Activated CD8-positive, alpha-beta memory T cell treated with anti-CD3 and anti-CD28 coated beads, Interleukin-2, amount 50 U/mL, for 24 hours (primary cell): ENCODE data around the gene SORCS1.

Source experiments
- DNase-seq: peaks from one replicate; pipeline ENCODE4 v3.0.0-alpha.2; 2020; ENCODE audit errors: extremely low read depth

SORCS1 gene

DNA sequence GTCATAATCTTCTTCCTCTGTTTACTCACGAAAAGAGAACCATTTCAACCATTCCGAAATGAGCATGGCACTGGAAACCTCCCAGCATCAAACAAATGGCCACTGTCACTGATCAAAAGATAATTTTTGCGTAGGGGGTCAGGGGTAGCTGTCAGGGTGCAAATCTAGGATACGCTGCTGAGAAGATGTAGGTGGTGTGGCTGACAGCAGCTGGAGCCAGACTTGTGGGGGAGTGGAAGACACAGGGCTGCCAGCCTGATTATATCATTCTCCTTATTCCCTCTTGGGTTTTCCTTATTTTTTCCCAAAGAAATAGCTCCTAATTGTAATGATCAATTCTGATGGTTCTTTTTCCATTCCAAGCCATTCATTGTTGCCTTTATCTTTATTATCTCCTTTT lies 266.1 kb downstream of the SORCS1 start:
- no peak for DNase-seq

DNA sequence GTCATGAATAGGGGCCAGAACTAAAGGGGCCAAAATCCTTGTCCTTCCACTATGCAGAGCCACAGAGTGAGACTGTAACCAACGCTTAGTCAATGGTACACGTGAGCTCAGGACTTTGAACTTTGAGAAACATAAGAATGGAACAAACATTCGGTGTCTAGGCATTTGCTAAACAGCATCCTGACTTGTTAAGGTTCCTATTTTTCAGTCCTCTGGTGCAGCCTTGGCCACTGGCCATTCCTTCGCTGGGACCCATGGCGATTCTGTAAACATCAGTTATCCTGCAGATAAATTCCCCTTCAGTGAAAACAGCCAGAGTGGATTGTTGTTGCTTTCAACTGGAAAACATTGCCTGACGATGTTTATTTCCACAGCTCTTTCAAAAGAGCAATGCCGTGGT lies 266.8 kb downstream of the SORCS1 start:
- no peak for DNase-seq

DNA sequence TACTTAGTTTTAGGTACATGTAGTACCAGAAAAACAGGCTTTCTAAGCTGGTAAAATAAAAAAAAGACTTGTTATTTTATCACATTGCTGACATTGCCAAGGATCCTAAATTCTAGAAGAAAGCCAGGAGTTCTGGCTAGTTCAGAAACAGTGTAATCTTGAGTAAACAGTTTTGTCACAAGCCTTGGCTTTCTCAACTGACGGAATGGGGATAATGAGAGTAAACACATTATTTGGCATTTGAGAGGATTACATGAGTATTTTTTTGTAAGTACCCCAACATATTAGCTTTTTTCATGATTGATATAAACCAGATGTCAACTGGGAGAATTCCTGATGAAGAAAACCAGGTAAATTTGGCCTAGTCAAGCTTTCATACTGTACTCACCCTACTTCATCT lies 269.8 kb downstream of the SORCS1 start:
- DNase-seq: no peak

DNA sequence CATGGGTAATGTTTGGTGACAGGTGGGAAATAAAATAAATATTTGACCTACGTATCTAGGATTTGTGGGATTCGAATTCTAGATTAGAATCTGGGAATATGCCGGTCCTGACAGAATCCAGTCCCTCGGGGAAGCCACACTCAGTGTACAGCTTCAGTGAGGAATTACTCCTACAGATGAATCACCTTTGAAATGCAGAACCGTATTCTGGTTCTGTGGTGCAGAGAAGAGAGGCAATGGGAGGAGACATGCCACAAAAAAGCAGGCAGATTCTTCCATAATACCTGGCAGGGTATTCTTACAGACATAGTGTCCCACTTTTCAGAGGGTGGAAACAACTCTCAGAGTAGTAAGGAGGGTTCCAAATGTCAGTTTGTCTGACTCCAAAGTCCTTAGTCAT lies 286.9 kb downstream of the SORCS1 start:
- no peak for DNase-seq

DNA sequence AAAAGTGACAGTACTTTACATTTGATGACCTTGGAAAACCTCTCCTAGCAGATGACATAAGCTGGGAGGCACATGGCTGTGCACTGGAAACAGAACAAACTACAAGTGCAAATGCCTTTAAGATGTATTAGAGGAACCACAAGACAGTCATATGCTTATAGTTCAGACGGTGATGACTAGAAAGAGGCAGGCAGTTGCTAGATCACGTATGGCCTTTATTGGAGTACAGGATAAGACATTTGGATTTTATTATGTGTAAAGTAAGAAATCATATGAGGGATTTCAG lies 290.0 kb downstream of the SORCS1 start:
- DNase-seq: no peak

DNA sequence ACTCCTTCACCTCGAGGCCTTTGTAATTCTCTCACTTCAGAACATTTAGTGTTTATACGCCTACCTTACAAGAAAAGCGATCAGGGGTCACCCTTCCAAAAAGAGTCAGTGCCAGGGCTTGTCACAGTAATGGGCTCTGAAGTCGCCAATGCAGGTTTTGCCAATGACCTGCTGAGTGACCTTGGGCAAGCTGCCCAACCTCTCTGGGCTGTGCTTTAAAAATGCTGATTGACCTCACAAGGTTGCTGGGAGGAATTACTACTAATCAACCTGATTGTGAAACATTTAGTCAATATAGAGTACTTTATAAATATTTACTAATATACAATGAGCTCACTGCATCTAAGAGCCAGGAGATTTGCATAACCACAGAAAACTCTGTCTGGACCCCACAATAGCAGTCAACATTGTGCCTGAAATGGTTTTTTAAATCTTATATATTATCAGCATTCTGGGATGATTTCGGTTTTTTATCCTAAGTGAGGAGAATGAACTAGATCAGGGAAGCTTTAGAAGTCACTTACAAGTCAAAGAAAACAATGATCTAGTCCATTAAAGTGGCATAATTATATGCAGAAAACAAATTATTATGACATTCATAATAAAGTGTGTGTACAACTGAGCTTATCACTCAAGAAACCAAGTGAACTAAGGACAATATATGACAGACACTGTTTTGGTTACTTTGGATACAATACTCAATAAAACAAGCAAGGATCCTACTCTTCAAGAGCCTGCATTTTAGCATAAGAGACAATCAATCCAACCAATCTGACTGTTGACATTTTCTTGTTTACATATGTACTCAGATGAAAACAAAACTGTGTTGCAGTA lies 290.5 kb downstream of the SORCS1 start:
- no peak for DNase-seq

DNA sequence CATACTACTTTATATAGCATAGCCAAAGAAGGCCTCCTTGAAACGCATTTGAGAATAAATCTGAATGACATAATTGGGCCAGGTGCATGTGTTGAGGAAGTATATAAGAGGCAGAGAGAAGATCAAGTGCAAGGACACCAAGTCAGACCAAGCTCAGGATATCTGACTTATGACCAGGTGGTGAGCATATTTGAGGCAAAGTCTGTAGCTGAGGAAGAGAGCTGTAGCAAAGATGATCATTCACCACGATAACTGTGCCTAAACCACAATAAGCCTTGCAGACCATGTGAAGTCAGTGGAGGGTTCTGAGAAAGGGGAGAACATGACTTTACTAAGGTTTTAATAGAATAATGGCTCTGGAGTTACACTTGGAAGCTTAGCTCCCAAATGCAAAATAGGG lies 292.3 kb downstream of the SORCS1 start:
- no peak for DNase-seq

DNA sequence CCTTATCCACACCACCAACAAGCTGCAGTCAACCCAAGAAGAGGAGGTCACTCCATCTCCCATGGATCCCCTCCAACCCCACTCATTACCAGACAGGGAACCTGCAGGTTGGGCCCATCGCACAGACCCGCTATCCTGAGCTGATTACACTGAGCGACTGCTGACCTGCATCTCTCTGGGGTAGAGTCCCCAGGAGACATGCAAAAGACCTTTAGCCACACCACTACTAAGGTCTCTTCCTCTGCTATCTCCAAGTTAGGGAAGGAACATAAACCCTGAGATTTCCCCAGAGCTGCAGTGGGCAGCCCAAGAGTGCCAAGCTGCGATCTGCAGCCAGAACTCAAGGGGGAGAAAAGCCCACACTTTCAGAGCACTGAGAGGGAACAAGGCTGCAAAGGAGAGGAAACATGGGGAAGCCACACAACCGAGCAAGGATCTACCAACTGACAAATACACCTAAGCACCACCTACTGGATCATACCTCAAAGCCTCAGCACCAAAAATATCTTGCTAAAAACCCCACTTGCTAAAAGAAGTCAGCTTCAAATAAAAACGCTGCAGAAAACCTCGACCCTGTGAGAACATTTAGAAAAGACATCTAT lies 298.2 kb downstream of the SORCS1 start:
- no peak for DNase-seq

DNA sequence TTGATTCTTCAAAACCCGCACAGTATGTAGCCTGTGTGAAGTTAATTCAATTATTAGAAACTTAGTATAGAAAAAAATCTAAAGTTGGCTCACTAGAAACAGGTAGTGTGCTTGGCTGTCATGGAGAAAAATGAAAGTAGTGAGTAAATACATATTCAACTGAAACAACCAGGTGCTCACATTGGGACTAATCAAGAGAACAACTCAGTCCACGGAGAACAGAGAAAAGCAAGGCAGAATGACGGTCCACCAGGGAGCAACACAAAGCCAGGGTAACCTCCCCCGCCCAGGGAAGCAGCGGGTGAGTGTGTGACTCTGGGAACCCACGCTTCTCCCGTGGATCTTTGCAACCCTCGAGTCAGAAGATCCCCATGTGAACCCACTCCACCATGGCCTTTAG lies 300.5 kb downstream of the SORCS1 start:
- no peak for DNase-seq

DNA sequence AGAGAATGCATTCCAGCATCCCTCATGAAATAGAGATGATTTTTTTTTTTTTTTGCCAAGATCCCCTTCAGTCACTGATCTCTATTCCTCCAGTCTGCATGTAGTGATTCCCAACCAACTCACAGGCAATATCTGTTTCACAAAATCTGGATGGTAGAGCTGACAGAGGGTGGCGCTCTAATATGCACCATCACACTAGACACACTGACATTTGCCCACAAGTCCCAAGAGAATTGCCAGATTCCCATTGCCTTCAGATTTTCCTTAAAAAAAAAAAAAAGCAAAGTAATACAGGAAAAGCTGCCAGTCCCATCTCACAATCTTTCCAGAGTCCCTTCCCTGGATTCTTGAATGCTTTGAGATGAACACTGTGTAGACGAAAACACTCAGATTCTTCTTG lies 301.0 kb downstream of the SORCS1 start:
- no peak for DNase-seq

DNA sequence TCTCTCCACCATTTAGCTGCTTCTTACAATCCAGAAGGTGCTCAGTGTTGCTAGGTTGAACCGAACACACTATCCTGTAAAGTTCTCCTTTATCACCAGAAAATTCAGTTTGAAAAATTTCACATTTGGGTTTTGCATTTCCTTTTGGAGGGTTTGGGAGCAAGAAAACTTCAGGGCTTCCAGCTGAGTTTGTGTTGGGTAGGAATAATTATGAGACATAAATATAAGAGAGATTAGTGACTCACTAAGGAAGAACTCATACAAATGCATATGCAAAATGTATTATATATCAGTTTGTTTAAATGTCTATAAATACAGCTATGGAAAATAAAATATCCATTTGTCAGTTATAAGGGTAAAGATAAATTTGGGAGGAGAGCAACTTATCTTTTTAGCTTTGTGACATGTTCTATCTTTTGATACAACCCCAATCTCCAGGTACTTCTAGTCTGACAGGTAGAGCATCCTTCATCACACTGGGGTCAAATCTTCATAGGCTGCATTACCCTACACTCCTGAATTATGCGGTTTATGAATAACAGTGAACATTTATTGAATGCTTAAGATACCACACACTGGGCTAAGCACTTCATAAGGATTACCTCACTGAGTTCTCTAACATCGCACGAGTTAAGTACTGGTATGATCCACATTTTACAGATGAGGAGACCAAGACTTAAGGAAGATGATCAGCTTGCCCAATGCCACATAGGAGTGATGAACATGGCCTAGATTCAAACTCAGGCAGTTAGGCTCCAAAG lies 304.4 kb downstream of the SORCS1 start:
- no peak for DNase-seq

DNA sequence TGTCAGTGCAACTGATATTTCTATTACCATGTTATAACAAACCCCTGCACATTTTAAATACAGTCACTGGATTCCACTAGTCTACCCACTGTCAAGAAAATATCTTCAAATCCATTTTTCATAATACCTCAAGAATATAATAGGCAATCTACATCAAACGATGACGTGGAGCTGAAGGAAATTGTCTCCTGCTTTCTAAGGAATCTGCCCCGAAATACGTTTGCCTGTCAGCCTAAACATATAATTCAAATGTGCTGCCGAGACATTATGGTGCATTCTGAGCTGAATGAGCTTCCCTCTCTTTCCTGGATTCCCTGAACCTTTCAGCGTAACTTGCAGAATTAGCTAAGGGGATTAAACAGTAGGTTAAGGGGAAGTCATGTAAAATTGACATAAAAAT lies 306.8 kb downstream of the SORCS1 start:
- DNase-seq: no peak

DNA sequence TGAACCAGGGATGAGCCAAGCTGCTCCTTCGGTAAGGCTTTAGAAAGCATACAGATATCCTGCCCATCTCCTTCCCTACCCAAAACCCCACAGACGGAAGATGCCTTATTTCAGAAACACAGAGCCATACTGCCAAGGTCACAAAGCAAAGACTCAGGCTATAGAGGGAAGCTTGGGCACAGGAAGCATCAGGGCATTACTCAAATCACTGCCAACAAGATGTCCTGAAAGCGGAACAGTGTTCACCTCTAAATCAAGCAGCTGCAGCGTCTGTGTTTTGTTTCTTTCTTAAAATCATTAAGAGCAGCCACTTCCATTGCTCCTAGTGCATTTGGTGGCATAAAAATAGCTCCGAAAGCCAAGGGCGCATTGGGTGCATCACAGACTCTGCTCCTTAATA lies 307.3 kb downstream of the SORCS1 start:
- no peak for DNase-seq

DNA sequence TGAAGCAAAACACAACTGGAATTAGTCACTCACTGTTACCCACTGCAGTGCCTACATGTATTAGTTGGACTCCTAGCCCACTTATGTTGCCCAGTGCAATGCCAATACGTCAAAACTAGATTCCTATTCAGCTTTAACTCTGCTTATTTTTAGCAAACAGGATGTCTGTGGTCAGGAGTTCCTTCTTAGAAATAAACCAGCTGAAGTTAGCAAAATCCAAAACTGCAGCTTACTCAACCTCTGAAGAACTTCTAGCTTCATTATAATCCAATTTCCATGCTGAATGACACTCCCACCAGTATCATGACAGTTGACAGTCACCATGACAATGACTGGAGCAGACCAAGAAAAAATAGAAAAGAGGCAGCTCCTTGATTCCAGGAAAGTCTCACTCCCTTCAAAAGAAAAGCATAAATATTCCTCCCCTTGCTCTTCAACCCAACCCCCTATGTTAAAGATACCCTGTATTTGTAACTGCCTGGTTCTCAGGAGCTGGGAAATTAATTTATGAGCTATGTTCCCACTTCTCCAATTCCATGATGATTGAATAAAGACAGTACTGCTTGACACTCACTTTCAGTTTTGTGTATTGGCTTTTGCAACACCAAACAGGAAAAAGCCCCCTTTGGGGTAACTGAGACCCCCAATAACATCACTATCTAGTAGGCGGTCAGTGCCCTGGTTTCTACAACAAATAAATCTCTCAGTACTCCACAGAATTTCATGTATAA lies 327.4 kb downstream of the SORCS1 start:
- DNase-seq: no peak

DNA sequence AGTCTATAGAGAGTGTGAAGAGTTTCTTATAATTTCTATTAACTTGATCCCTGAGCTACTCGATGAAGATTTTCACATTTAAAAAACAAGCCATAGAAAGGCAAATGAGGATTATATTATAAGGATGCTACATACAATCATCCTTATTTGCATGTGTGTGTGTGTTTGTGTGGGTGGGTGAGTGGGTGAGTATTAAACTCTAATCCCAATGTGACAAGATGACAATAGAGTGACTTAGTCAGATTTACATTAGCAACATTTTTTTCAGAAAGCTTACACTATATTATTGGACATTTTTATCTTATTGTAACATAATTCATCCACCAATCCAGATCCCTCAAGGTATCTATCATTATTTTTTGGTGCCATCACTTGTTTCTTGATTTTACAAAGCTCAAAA lies 331.7 kb downstream of the SORCS1 start:
- no peak for DNase-seq

DNA sequence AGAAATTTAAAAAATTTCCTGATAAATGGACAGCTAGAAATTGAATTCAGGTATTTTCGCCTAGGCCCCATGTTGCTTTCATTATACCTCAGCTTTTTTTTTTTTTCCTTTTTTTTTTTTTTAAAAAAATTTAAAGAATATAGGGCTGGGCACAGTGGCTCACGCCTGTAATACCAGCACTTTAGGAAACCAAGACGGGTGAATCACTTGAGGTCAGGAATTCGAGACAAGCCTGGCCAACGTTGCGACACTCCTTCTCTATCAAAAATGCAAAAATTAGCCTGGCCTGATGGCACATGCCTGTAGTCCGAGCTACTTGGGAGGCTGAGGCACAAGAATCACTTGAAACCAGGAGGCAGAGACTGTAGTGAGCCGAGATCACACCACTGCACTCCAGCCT lies 334.0 kb downstream of the SORCS1 start:
- DNase-seq: no peak

DNA sequence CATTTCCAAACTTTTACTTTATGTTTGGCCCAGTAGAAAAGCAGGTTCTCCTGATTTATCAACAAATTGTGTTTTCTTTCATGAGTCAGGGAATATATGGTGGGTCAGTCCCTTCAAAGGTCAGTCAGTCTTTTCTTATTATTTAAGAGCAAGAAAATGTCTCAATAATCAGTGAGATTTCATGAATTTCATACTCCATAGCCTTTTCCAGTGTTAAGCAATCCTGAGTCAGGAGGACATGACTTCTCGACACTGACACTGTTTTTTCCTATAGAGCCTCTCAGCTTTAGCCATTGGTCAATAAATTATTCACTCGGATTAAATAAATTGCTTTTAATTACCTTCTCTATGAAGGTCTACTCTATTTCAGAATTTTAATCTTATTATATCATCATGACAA lies 334.5 kb downstream of the SORCS1 start:
- no peak for DNase-seq

DNA sequence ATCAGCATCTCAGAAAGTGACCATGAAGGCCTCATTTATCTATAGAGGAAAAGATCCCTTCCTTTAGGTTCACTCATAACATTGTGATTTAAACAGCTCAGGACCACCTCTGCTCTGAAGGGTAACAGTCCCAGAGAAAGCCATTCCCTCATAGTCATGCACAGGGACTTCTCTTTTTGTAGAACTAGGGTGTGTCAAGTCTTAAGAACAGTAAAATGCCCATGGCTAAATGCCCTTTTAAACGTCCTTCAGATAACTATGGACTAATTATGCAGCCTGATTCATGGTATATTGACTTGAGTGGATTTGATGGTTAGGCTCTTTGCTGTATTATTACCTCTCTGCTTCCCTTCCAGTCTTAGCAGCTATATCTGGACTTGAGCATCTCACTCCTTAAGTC lies 337.8 kb downstream of the SORCS1 start:
- no peak for DNase-seq

DNA sequence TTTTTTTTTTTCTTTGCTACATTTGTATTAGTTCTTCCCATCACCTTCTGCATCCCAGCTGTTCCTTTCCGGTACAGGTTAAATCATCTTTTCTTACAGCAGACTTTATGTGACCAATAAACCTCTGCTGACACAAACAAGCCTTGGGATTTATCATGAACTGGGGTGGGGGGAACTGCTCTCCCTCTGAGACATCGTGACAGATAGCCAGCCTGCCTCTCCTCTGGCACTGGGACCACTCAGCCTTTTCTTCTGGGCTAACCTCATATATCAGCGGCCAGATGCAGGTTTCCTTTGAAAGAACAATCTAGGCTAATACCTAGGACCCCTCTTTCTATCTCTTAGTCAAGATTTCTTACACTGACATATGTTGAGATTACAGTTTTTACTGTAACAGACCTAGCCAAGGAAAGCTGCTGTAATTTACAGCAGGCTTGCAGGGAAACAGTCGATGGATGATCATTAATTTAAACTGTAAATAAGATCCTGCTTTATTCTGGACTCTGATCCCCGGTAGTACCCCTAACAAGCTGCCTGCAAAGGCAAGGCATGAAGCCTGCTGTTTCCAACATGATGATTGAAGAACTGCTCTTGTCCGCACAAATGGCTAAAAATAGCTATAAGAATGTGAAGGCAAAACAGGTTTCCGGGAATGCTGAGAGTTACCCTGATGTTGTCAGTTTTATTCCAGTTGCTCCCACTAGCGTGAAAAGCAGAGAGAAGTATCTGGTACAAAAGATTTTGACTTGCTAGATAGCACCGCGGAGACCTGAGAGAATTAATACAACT lies 338.7 kb downstream of the SORCS1 start:
- DNase-seq: no peak

DNA sequence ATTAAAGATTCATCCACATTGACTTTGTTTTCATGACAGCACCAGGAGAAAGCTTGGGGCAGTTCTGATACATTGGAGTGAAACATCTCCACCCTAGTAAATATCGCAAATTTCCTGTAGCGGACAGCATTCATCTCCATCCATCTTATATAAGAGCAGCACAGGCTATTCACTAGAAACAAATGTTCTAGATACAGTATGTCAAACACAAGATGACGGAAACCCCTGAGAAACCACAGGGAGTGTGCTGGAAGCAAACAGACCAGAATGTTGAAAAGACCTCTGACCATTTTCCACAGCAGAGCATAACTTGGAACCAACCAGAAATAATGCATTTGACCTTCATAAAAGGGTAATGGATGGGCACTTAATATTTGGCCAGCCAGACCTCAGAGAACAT lies 343.9 kb downstream of the SORCS1 start:
- no peak for DNase-seq

DNA sequence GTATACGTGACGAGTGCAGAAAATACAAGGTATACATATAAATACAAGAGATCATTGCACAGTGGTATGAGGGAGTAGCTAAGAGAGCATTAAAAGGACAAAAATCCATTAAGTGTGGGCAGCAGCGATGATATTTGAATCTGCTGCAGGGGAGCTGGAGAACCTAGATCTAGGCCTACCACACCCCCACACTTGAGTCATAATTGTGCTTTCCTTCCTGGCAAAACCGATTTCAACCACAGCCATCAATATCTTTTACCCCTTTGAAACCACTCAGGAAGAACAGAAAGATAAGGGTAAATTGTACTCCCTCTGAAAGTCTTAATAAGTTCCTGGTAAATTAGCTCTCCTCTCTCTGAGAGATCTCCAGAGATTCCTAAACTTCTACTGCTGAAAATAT lies 345.0 kb downstream of the SORCS1 start:
- DNase-seq: no peak
